Endothelial cell of umbilical vein (primary cell): ENCODE measurements around the gene STX11. TPM values are rescaled to one million over a fixed set of nuclear protein-coding genes. Genes with fewer than 3 reads are reported as not detected.

Source experiments
- BruUV-seq: library from RNA; stranded (reverse); fragments of 400-500 nt; replicated peaks from 2 replicates; lab custom pipeline; 2021; lab: Mats Ljungman, UMichigan
- CTCF ChIA-PET: fragments of 300-600, 350-600 bp; sonication (Branson Sonifier 250); formaldehyde crosslinking; loops from one replicate; lab custom pipeline; 2021; ENCODE audit warnings: antibody characterized with exemption, inconsistent platforms; lab: Charles Lee
- POLR2A ChIA-PET: fragments of 300-600, 350-600 bp; sonication (Branson Sonifier 250); formaldehyde crosslinking; loops from one replicate; lab custom pipeline; 2021; ENCODE audit warnings: antibody characterized with exemption, inconsistent platforms; lab: Charles Lee
- DNase-seq: peaks from one replicate; pipeline ENCODE4 v3.0.0-alpha.2; 2011; ENCODE audit warnings: low read depth, low spot score
- FAIRE-seq: peaks from 2 replicates; lab custom pipeline; 2011; peaks lifted over from hg19 to GRCh38; lab: Jason Lieb, UNC
- H2AFZ ChIP-seq: 2 replicates; pipeline ENCODE4 v1.6.0; 2012; ENCODE audit warnings: low read depth, low read length, control low read depth, inconsistent platforms
- H3K27ac ChIP-seq: 2 replicates; pipeline ENCODE4 v1.5.1; 2011; ENCODE audit warnings: low read depth, mild to moderate bottlenecking, control low read depth, low read length, moderate library complexity; ENCODE audit not compliant: insufficient read depth
- H3K27me3 ChIP-seq, 2 experiments: 2 replicates each; pipeline versions ENCODE4 v1.6.0 to v1.6.1; 2011; ENCODE audit warnings: low read length in 2 of 2, mixed read lengths in 1 of 2; ENCODE audit not compliant: control insufficient read depth in 2 of 2, insufficient read depth in 2 of 2
- H3K36me3 ChIP-seq, 2 experiments: 2 replicates in 1 of 2; 3 replicates in 1 of 2; pipeline ENCODE4 v1.5.1; 2011; ENCODE audit warnings: low read length in 2 of 2, mild to moderate bottlenecking in 1 of 2, moderate library complexity in 1 of 2; ENCODE audit not compliant: control insufficient read depth in 2 of 2, insufficient read depth in 2 of 2; ENCODE audit errors: extremely low read depth in 1 of 2
- H3K4me1 ChIP-seq: 3 replicates; pipeline ENCODE4 v1.5.1; 2011; ENCODE audit warnings: mild to moderate bottlenecking, low read length; ENCODE audit not compliant: control insufficient read depth, insufficient read depth; ENCODE audit errors: extremely low read depth
- H3K4me2 ChIP-seq: 2 replicates; pipeline ENCODE4 v1.6.1; 2011; ENCODE audit warnings: low read length, control low read depth, mixed read lengths; ENCODE audit not compliant: insufficient read depth
- H3K4me3 ChIP-seq, 3 experiments: fragments of 200-600 bp in 1 of 3; sonication (generic), shearing (Covaris generic) in 1 of 3; replicated peaks in 1 of 3; 2 replicates each; pipeline ENCODE4 v1.5.1; 2011 to 2016; ENCODE audit warnings: control low read depth in 3 of 3, low read length in 3 of 3, mild to moderate bottlenecking in 2 of 3, inconsistent platforms in 1 of 3, low read depth in 1 of 3, moderate library complexity in 1 of 3; ENCODE audit not compliant: insufficient read depth in 1 of 3
- H3K79me2 ChIP-seq: 2 replicates; pipeline ENCODE4 v1.6.0; 2012; ENCODE audit warnings: low read length, inconsistent platforms; ENCODE audit not compliant: control insufficient read depth, insufficient read depth
- H3K9ac ChIP-seq: replicated peaks from 2 replicates; pipeline ENCODE3; 2011; ENCODE audit warnings: low read length, control low read depth; ENCODE audit not compliant: insufficient read depth; ENCODE audit errors: extremely low read depth
- H3K9me1 ChIP-seq: replicated peaks from 3 replicates; pipeline ENCODE4 v1.6.0; 2011; ENCODE audit warnings: mild to moderate bottlenecking, low read length; ENCODE audit not compliant: control insufficient read depth, insufficient read depth; ENCODE audit errors: extremely low read depth
- H3K9me3 ChIP-seq: replicated peaks from 2 replicates; pipeline ENCODE4 v1.5.1; 2012; ENCODE audit warnings: low read length, inconsistent platforms; ENCODE audit not compliant: control insufficient read depth, insufficient read depth
- H4K20me1 ChIP-seq: replicated peaks from 2 replicates; pipeline ENCODE3; 2011; ENCODE audit warnings: mild to moderate bottlenecking, low read length; ENCODE audit not compliant: control insufficient read depth, insufficient read depth; ENCODE audit errors: extremely low read depth
- EZH2 ChIP-seq: IDR thresholded peaks from 2 replicates; pipeline ENCODE4 v1.6.1; 2012; ENCODE audit warnings: borderline replicate concordance, low read depth, mild to moderate bottlenecking, moderate library complexity, low read length, inconsistent platforms; ENCODE audit not compliant: severe bottlenecking
- FOS ChIP-seq: IDR thresholded peaks from 2 replicates; pipeline ENCODE4 v1.6.1; 2011; ENCODE audit warnings: mild to moderate bottlenecking, low read length, moderate library complexity, borderline replicate concordance; ENCODE audit not compliant: insufficient read depth
- GATA2 ChIP-seq: IDR thresholded peaks from 2 replicates; pipeline ENCODE4 v1.7.0; 2011; ENCODE audit warnings: low read depth, mild to moderate bottlenecking, moderate library complexity, mixed read lengths, low read length; ENCODE audit not compliant: insufficient read length, insufficient read depth
- JUN ChIP-seq: IDR thresholded peaks from 2 replicates; pipeline ENCODE4 v1.6.1; 2011; ENCODE audit warnings: borderline replicate concordance, low read depth; ENCODE audit not compliant: insufficient read length, insufficient read depth
- MYC ChIP-seq: IDR thresholded peaks from one replicate; pipeline ENCODE4 v1.6.1; 2011; ENCODE audit warnings: mild to moderate bottlenecking, low read depth, low read length
- POLR2A ChIP-seq: IDR thresholded peaks from 2 replicates; pipeline ENCODE4 v1.6.1; 2012; ENCODE audit warnings: low read depth, mild to moderate bottlenecking, control low read depth, low read length
- POLR2AphosphoS5 ChIP-seq: IDR thresholded peaks from 2 replicates; pipeline ENCODE4 v1.6.1; 2012; ENCODE audit warnings: low read depth, mild to moderate bottlenecking, control low read depth, low read length, moderate library complexity; ENCODE audit not compliant: insufficient read depth
- dilution Hi-C: fragments of 300-500 bp; cut with MboI; formaldehyde crosslinking; loops from one replicate; pipeline ENCODE4 v1.15.0; 2019; ENCODE audit warnings: low sequenced_read_pairs; ENCODE audit not compliant: extremely low pct_ligation_motif_present
- intact Hi-C: fragments of 100-400 bp; cut with micrococcal nuclease; formaldehyde crosslinking; loops from one replicate; pipeline ENCODE4 v1.10.0; 2022
- polyA plus RNA-seq, 4 experiments: library from polyadenylated mRNA; depleted of rRNA in 3 of 4; stranded (reverse) in 3 of 4; unstranded in 1 of 4; fragments of >200 nt; gene quantifications; 2 replicates each; pipeline versions ENCODE4 v1.2.1 to v1.2.3, GENCODE V29; 2011 to 2012; ENCODE audit warnings: missing spikeins in 1 of 4
- total RNA-seq: library from RNA; stranded (reverse); gene quantifications from 2 replicates; pipeline ENCODE4 v1.2.3, GENCODE V29; 2021
- TF ChIP-seq, protein P1 (sequence below): IDR thresholded peaks from 2 replicates; pipeline ENCODE4 v1.6.1; 2011; ENCODE audit not compliant: insufficient read depth, insufficient read length
- TF ChIP-seq, protein P2 (sequence below), 2 donors: IDR thresholded peaks; 1 replicate in 1 of 2; 2 replicates in 1 of 2; pipeline ENCODE4 v1.5.1; 2011; ENCODE audit warnings: low read length in 2 of 2, mild to moderate bottlenecking in 2 of 2, moderate library complexity in 2 of 2, control low read depth in 1 of 2, inconsistent platforms in 1 of 2, low read depth in 1 of 2; ENCODE audit not compliant: insufficient read depth in 1 of 2; ENCODE audit errors: extremely low read depth in 1 of 2

STX11 gene
- total and polyA plus RNA-seq, 2 donors (not counting 3 experiments of a cell fraction or from before 2014, with no cell fraction given): 4.7 to 8.9 TPM

DNA sequence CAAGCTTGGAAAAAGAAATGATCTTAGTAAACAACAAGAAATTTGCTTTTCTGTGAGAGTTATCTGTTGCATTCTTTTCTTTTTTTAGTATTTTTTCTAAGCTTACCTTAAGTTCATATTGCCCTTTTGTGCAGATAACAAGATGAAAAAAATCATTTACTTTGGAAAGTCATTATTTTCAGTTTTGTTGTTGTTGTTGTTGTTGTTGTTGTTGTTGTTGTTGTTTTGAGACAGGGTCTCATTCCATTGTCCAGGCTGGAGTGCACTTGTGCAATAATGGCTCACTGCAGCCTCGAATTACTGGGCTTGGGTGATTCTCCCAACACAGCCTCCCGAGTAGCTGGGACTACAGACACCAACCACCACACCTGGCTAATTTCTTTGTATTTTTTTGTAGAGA is 8.8 kb upstream of the STX11 start:
- Histone ChIP-seq H3K9ac (no peak overlapping the region), H3K9me1 (no peaks in the 10 kb centered on the region), H3K4me3 (no peak overlapping the region), H3K36me3 (no peaks in the 10 kb centered on the region), H4K20me1 (no peaks in the 10 kb centered on the region), H3K9me3 (no peaks in the 10 kb centered on the region), H3K79me2 (no peaks in the 10 kb centered on the region), H3K27me3 (no peaks in the 10 kb centered on the region), H3K27ac (no peak overlapping the region), H2AFZ (no peak overlapping the region), H3K4me2 (no peak overlapping the region), H3K4me1 (peaks cover 9% of the 10 kb centered on the region)
- no peak for TF ChIP-seq GATA2
- no peak for TF ChIP-seq JUN
- TF ChIP-seq, protein P1, sequence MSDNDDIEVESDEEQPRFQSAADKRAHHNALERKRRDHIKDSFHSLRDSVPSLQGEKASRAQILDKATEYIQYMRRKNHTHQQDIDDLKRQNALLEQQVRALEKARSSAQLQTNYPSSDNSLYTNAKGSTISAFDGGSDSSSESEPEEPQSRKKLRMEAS: no peak
- TF ChIP-seq MYC: no peak
- TF ChIP-seq, protein P2, sequence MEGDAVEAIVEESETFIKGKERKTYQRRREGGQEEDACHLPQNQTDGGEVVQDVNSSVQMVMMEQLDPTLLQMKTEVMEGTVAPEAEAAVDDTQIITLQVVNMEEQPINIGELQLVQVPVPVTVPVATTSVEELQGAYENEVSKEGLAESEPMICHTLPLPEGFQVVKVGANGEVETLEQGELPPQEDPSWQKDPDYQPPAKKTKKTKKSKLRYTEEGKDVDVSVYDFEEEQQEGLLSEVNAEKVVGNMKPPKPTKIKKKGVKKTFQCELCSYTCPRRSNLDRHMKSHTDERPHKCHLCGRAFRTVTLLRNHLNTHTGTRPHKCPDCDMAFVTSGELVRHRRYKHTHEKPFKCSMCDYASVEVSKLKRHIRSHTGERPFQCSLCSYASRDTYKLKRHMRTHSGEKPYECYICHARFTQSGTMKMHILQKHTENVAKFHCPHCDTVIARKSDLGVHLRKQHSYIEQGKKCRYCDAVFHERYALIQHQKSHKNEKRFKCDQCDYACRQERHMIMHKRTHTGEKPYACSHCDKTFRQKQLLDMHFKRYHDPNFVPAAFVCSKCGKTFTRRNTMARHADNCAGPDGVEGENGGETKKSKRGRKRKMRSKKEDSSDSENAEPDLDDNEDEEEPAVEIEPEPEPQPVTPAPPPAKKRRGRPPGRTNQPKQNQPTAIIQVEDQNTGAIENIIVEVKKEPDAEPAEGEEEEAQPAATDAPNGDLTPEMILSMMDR (IDR thresholded peaks at IDR 0.05; ENCODE audit: extremely low read depth in 1 of 2, insufficient read depth in 1 of 2, low read depth in 1 of 2, low read length in 2 of 2): no peak
- TF ChIP-seq POLR2A: no peak
- TF ChIP-seq FOS: no peak
- no peak for TF ChIP-seq EZH2
- no peak for TF ChIP-seq POLR2AphosphoS5
- no peak for DNase-seq
- ChIA-PET CTCF (interaction anchor here (1.1 kb wide), 1 partner anchor 16 kb away, joined by 3 read pairs; no protein-coding TSS in a partner anchor), POLR2A (no interaction called here)
- dilution Hi-C loops (no loop called here), intact Hi-C loops (no loop called here)
- FAIRE-seq: peak; percentile 38
- BruUV-seq: no TSS peak
